Effector memory CD8-positive, alpha-beta T cell (primary cell): ENCODE measurements around the gene CORO1C.
A peak's percentile ranks its signal among the peaks of the same experiment; 100 is the strongest.
"Not testable (repeated sequence)": the region's sequence is repeated elsewhere in the genome, so short reads cannot be mapped to it uniquely, and the experiment has no call there.

Experiments used
- ATAC-seq: fragments of 150-1000 bp; cut with Tn5 transposase; replicated peaks from 2 replicates; pipeline ENCODE4 v1.10.0; 2021; ENCODE audit warnings: mild to moderate bottlenecking, moderate library complexity
- DNase-seq, 3 experiments: peaks; one replicate each; pipeline ENCODE4 v3.0.0; 2021
- H3K27ac Mint-ChIP-seq, 2 donors: one replicate each; pipeline ENCODE4 v1.8.0; 2022; ENCODE audit warnings: mild to moderate bottlenecking in 2 of 2, mixed read lengths in 2 of 2, moderate library complexity in 2 of 2
- H3K27me3 Mint-ChIP-seq, 2 donors: one replicate each; pipeline ENCODE4 v1.8.0; 2022; ENCODE audit warnings: mixed read lengths in 2 of 2
- H3K36me3 Mint-ChIP-seq: one replicate; pipeline ENCODE4 v1.8.0; 2022; ENCODE audit warnings: mild to moderate bottlenecking, moderate library complexity, mixed read lengths; ENCODE audit not compliant: insufficient read depth
- H3K4me1 Mint-ChIP-seq, 2 donors: one replicate each; pipeline ENCODE4 v1.8.0; 2022; ENCODE audit warnings: low read depth in 2 of 2, mixed read lengths in 2 of 2
- H3K4me3 Mint-ChIP-seq, 2 donors: one replicate each; pipeline ENCODE4 v1.8.0; 2022; ENCODE audit warnings: mild to moderate bottlenecking in 2 of 2, mixed read lengths in 2 of 2, moderate library complexity in 2 of 2
- H3K9me3 Mint-ChIP-seq, 2 donors: one replicate each; pipeline ENCODE4 v1.8.0; 2022; ENCODE audit warnings: mixed read lengths in 2 of 2

Gene CORO1C

DNA sequence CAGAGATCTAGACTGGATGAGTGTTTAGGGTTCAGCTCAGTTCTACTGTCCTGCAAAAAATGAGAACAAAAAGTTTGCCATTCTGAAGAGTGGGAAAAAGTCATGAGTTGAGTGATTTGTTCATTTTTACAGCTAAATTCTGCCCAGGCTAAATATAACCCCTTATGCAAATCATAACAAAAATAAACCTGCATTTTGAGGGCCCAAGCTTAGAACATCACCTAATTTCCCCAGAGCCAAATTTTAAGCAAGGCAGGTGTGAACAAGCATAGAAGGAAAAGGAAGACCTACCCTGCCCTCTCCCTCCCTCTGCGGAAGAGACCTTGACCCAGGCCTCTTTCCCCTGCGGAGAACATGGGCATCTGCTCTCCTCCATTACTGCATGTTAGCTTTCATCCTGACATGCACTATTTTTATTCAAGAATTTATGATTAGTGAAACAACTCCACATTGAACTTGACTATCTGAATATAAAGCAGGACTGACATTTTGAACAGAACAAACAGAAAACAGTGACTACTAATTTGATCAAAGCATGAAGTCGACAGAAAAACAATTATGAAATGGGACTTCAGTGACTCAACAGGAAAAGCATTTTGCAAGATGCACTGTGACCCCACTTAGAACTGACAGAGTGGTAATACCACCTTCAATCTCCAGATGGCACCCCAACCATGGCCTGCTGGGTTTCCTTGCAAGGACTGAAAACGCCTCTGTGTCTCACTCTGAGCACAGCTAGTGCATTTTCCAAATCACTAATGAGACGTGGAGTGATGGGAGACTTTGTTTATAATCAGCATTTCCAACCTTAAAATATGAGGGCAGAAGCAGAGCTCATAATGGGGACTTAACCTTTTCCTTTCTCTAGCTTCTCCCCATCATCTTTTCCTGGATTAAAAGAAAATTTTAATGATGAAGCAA is 66.7 kb downstream of the CORO1C start:
- DNase-seq: peak; percentile 81 to 90 (median 82)
- Mint-ChIP-seq H3K4me1 (peaks cover 6 to 9% of the 10 kb centered on the region in 2 donors), H3K36me3 (peaks cover 3% of the 10 kb centered on the region), H3K4me3 (no peak overlapping the region), H3K27ac (peak overlapping the region; percentile 59 to 88), H3K27me3 (no peaks in the 10 kb centered on the region), H3K9me3 (no peaks in the 10 kb centered on the region)
- ATAC-seq: peak; percentile 100

DNA sequence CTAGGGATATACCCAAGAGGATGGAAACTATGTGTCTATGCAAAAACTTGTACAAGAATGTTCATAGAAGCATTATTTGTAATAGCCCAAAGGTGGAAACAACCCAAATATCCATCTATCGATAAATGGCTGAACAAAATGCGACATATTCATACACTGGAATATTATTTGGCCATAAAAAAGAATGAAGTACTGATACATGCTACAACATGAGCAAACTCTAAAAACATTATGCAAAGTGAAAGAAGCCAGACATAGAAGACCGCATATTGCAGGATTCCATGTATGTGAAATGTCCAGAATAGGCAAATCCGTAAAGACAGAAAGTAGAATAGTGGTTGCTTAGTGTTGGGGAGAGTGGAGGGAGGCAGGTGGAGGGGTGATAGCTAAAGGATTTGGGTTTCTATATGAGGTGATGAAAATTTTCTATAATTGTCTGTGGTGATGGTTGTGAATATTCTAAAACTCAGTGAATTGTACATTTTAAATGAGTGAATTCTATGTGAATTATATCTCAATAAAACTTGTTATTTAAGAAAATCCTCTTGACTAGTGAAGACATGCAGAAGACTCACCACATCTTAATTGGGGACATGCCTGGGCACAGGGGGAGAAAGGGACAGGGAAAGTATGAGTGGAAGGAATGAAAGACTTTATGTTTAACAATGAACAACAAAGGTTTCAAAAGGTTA is 67.8 kb downstream of the CORO1C start:
- no peak for ATAC-seq
- H3K9me3 Mint-ChIP-seq: no peaks in the 10 kb centered on the region
- peak overlapping the region in 1 of 2 donors; percentile 88 for H3K27ac Mint-ChIP-seq
- H3K4me1 Mint-ChIP-seq: peaks cover 6 to 9% of the 10 kb centered on the region in 2 donors
- H3K27me3 Mint-ChIP-seq: no peaks in the 10 kb centered on the region
- peaks cover 3% of the 10 kb centered on the region for H3K36me3 Mint-ChIP-seq
- no peak for DNase-seq
- no peak overlapping the region for H3K4me3 Mint-ChIP-seq

DNA sequence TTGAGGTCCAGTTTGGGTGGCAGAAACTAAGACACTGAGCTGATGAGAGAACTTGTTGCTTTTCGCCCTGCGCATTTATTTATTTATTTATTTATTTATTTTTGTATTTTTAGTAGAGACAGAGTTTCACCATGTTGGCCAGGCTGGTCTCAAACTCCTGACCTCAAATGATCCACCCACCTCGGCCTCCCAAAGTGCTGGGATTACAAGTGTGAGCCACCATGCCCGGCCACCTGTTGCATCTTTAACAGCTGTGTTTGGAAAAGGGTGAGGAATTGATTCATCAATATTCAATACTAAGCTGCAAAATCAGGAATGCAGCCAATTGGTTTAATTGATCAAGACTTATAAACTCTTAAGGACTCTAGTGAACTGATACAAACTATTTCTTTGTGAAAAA is 73.2 kb downstream of the CORO1C start:
- DNase-seq, H3K9me3 Mint-ChIP-seq, H3K27ac Mint-ChIP-seq, H3K4me3 Mint-ChIP-seq, H3K36me3 Mint-ChIP-seq, H3K4me1 Mint-ChIP-seq, ATAC-seq, H3K27me3 Mint-ChIP-seq: not testable (repeated sequence)

DNA sequence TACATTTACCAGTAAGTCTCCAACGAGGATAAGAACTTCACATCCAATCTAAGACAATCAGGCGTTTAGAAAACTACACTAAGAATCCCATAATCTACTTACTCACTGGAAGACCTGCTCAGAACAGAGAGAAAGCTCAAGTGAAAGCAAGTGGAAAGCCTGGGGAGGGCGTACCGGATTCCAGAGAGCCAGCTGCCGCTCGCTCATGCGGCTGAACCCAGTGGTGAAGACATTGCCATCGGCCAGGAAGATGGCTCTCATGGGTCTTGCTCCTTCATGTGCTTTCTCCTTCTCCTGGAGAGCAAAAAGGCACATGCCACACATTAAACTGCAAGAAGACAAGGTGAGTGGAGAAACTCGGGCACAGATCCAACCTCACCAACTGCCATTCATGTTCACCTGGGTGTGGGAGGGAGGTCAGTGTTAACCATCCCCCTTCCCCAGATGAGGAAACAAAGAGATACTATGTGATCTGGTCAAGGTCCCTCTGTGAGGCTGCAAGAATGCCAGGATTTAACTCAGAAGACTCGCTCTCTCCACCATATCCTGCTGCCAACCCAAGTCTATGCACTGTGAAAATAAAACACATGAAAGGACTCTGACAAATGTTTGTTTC is 74.1 kb downstream of the CORO1C start:
- Mint-ChIP-seq H3K4me3 (no peak overlapping the region), H3K36me3 (peaks cover 9% of the 10 kb centered on the region), H3K27me3 (no peaks in the 10 kb centered on the region), H3K9me3 (no peaks in the 10 kb centered on the region), H3K27ac (no peak overlapping the region), H3K4me1 (no peaks in the 10 kb centered on the region)
- no peak for ATAC-seq
- no peak for DNase-seq

DNA sequence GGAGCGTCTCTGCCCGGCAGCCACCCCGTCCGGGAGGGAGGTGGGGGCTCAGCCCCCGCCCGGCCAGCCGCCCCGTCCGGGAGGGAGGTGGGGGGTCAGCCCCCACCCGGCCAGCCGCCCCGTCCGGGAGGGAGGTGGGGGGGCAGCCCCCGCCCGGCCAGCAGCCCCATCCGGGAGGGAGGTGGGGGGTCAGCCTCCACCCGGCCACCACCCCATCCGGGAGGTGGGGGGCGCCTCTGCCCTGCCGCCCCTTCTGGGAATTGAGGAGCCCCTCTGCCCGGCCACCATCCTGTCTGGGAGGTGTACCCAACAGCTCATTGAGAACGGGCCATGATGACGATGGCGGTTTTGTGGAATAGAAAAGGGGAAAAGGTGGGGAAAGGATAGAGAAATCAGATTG is 75.1 kb downstream of the CORO1C start:
- not testable (repeated sequence) for H3K27me3 Mint-ChIP-seq, H3K9me3 Mint-ChIP-seq

DNA sequence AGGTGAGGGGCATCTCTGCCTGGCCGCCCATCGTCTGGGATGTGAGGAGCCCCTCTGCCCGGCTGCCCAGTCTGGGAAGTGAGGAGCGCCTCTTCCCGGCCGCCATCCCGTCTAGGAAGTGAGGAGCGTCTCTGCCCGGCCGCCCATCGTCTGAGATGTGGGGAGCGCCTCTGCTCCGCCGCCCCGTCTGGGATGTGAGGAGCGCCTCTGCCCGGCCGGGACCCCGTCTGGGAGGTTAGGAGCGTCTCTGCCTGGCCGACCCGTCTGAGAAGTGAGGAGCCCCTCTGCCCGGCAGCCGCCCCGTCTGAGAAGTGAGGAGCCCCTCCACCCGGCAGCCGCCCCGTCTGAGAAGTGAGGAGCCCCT is 75.5 kb downstream of the CORO1C start:
- not testable (repeated sequence) for H3K27me3 Mint-ChIP-seq, DNase-seq, H3K36me3 Mint-ChIP-seq, H3K27ac Mint-ChIP-seq, H3K9me3 Mint-ChIP-seq, H3K4me1 Mint-ChIP-seq, ATAC-seq, H3K4me3 Mint-ChIP-seq

More for the DNA sequence above, 75.1 kb downstream of the CORO1C start:
- H3K27ac Mint-ChIP-seq, DNase-seq, H3K4me3 Mint-ChIP-seq, H3K36me3 Mint-ChIP-seq, H3K4me1 Mint-ChIP-seq, ATAC-seq: not testable (repeated sequence)

DNA sequence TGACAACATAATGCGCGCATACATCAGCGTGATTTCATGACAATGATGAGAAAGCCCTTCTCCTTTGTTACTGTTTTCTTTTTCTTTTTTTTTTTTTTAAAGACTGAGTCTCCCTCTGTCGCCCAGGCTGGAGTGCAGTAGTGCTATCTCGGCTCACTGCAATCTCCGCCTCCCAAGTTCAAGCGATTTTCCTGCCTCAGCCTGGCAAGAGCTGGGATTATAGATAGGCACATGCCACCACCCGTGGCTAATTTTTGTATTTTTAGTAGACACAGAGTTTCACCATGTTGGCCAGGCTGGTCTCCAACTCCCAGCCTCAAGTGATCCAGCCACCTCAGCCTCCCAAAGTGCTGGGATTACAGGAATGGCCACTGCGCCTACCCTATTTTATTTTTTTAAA is 76.7 kb downstream of the CORO1C start:
- not testable (repeated sequence) for H3K4me1 Mint-ChIP-seq, H3K27ac Mint-ChIP-seq, H3K27me3 Mint-ChIP-seq, H3K4me3 Mint-ChIP-seq, ATAC-seq, DNase-seq, H3K36me3 Mint-ChIP-seq, H3K9me3 Mint-ChIP-seq

DNA sequence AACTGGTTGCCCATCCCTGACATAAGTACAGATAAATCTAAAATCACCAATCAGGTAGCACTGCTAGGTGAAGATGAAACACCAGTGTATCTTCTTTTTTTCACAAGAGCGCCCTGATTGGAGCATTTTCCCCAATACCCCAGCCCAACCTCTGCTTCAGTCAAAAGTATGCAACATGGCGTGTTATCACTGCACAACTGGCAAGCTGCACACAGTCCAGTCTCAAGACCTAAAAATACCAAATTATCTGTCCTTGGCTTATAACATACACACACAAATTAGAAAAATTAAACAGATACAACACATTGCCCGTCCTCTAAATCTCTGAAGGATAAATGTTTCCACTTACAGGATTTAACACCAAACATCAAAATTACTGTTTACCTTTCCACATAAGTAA is 77.4 kb downstream of the CORO1C start:
- Mint-ChIP-seq H3K27me3 (no peaks in the 10 kb centered on the region), H3K4me1 (no peaks in the 10 kb centered on the region), H3K9me3 (no peaks in the 10 kb centered on the region), H3K36me3 (peaks cover 7% of the 10 kb centered on the region), H3K4me3 (no peak overlapping the region), H3K27ac (no peak overlapping the region)
- DNase-seq: no peak
- no peak for ATAC-seq

DNA sequence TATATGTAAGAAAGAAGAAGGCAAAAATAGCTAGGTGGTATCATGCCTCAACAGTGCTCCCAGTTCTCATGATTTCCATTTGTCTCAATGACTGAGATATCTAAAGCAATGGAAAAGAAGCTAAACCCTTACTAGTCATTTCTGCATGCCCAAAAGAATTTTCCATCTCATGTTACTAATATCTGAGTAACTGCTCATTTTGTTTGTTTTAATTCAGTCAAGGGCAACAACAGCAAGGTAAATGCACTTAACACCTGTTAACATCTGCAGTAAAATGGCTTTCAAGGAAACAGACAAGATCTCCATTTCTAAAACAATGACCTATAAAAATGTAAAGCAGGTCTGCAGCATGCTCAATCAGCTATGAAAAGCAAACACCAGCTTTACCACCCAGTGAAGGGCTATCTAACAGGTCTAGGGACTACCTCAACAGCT is 78.2 kb downstream of the CORO1C start:
- DNase-seq (no peak), ATAC-seq (no peak)
- H3K4me1 Mint-ChIP-seq: no peaks in the 10 kb centered on the region
- no peaks in the 10 kb centered on the region for H3K27me3 Mint-ChIP-seq
- no peak overlapping the region for H3K27ac Mint-ChIP-seq
- H3K9me3 Mint-ChIP-seq: no peaks in the 10 kb centered on the region
- peaks cover 9% of the 10 kb centered on the region for H3K36me3 Mint-ChIP-seq
- H3K4me3 Mint-ChIP-seq: no peak overlapping the region

DNA sequence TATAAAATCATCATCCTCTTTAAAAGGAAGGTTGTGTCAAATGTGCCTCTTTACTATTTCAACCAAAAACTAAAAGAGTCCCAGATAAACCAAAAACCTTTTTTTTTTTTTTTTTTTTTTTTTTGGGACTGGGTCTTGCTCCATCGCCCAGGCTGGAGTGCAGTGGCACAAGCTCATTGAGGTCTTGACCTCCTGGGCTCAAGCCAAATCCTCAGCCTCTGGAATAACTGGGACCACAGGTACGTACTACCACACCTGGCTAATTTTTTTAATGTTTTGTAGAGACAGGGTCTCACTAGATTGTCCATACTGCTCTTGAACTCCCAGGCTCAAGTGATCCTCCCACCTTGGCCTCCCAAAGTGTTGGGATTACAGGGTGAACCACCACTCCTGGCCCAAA is 81.2 kb downstream of the CORO1C start:
- no peak for DNase-seq
- Mint-ChIP-seq H3K36me3 (peaks cover 7% of the 10 kb centered on the region), H3K27ac (no peak overlapping the region), H3K9me3 (no peaks in the 10 kb centered on the region), H3K27me3 (no peaks in the 10 kb centered on the region), H3K4me1 (peaks cover 0 to 7% of the 10 kb centered on the region in 2 donors), H3K4me3 (no peak overlapping the region)
- no peak for ATAC-seq

DNA sequence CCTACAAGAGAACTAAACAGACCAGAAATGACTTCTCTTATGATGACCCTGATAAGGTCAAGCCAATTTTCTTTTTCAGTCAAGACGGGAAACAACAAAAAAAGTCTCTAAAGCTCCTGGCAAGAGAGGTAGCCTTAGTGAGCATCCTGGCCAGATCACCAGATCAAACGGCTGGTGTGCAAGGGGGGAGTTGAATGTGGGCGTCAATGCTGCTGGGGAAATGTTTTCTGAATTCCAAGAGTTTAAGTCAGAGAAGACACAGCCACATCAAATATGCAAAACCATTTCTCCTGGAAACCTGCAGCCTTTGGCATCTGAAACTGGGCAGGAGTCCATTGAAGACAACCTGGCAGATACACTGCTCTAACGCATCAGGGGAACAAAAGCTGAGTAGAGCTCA is 81.6 kb downstream of the CORO1C start:
- Mint-ChIP-seq H3K27me3 (no peaks in the 10 kb centered on the region), H3K9me3 (no peaks in the 10 kb centered on the region), H3K4me3 (no peak overlapping the region), H3K27ac (no peak overlapping the region), H3K36me3 (peaks cover 7% of the 10 kb centered on the region), H3K4me1 (peaks cover 0 to 7% of the 10 kb centered on the region in 2 donors)
- no peak for DNase-seq
- no peak for ATAC-seq

DNA sequence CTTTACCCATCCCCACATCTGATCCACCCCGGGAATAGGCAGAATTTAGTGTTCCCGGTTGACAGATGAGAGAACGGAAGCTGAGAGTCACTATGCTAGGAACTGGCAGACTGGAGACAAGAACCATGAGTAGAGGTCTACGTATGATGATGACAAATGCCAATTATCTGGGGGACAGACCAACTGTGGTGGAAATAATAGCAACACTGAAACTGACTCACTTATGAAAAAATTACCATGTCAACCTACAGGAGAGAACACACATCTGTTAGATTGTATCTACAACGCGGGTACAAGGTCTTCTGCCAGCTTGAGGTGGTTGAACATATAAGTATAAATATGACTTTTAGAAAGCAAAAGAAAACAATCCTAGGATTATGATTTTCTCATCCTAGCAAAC is 82.2 kb downstream of the CORO1C start:
- DNase-seq (no peak), ATAC-seq (no peak)
- H3K4me3 Mint-ChIP-seq: no peak overlapping the region
- peaks cover 0 to 7% of the 10 kb centered on the region in 2 donors for H3K4me1 Mint-ChIP-seq
- H3K27me3 Mint-ChIP-seq: no peaks in the 10 kb centered on the region
- no peak overlapping the region for H3K27ac Mint-ChIP-seq
- peaks cover 7% of the 10 kb centered on the region for H3K36me3 Mint-ChIP-seq
- H3K9me3 Mint-ChIP-seq: no peaks in the 10 kb centered on the region

DNA sequence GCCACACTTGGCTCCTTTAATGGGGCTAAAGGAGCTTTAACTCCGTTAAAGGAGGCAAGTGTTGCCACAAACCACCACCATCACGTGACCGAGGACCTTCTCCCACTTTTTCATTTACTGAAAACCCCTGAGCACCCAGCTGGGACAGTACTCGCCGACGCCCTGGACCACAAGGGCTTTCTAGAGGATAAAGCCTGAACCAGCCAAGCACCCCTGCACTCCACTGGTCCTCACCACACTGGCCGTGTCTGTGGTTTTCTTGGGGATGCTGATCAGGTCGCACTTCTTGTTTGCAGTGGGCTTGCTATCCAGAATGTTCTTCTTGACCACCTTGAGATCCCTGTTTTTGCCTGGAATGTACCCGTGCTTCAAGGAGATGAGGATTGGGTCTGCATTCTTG is 82.9 kb downstream of the CORO1C start:
- H3K4me1 Mint-ChIP-seq: peaks cover 0 to 7% of the 10 kb centered on the region in 2 donors
- peaks cover 7% of the 10 kb centered on the region for H3K36me3 Mint-ChIP-seq
- no peak for DNase-seq
- H3K27me3 Mint-ChIP-seq: no peaks in the 10 kb centered on the region
- no peaks in the 10 kb centered on the region for H3K9me3 Mint-ChIP-seq
- no peak overlapping the region for H3K27ac Mint-ChIP-seq
- no peak for ATAC-seq
- no peak overlapping the region for H3K4me3 Mint-ChIP-seq
